Fibroblast of pulmonary artery (primary cell): ENCODE measurements around the gene HSDL1.

ENCODE experiments used
- DNase-seq: peaks from one replicate; pipeline ENCODE4 v3.0.0-alpha.2; 2010; ENCODE audit warnings: low read depth
- H3K4me3 ChIP-seq: replicated peaks from 2 replicates; pipeline ENCODE4 v1.5.1; 2011; ENCODE audit warnings: low read depth, mild to moderate bottlenecking, control low read depth, low read length, moderate library complexity
- CTCF ChIP-seq: IDR thresholded peaks from 2 replicates; pipeline ENCODE4 v1.5.1; 2011; ENCODE audit warnings: mild to moderate bottlenecking, control low read depth, low read length, inconsistent platforms; ENCODE audit errors: missing control alignments

HSDL1 gene

GRCh38 chr16:84138824-84139627 is 6.0 kb downstream of the HSDL1 start:
- DNase-seq, result peak; percentile 24

GRCh38 chr16:84138500-84138823 is 6.5 kb downstream of the HSDL1 start:
- no peak overlapping the region for H3K4me3 ChIP-seq
- DNase-seq, result no peak
- no peak for TF ChIP-seq CTCF

More at GRCh38 chr16:84138824-84139627, 6.0 kb downstream of the HSDL1 start:
- H3K4me3 ChIP-seq, result no peak overlapping the region
- no peak for TF ChIP-seq CTCF

- no peak for DNase-seq
- TF ChIP-seq CTCF, result no peak
- H3K4me3 ChIP-seq, result no peak overlapping the region
Measured at GRCh38 chr16:84137769-84138357, 7.1 kb downstream of the HSDL1 start.

DNA sequence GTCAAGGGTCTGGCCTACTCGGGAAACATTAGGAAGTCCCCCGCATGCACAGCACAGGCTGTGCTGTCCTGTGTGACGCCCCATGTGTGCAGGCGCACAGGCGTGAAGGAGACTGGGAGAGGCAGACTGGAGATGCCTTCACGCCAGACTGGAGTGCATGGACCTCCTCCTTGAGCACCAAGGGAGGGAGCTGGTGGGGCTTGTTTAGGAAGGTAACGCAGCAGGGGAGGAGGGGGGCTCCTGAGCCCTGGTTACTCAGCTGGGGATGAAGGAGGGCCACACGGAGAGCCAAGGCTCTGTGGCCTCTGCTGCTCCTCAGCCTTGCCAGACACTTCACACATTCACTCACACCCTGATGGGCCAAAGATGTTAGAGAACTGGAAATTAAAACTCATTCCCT is 7.7 kb downstream of the HSDL1 start:
- no peak for DNase-seq
- no peak overlapping the region for H3K4me3 ChIP-seq
- no peak for TF ChIP-seq CTCF

GRCh38 chr16:84136331-84137125 is 8.4 kb downstream of the HSDL1 start:
- no peak overlapping the region for H3K4me3 ChIP-seq
- DNase-seq, result no peak
- no peak for TF ChIP-seq CTCF

GRCh38 chr16:84132527-84133285 is 12.3 kb downstream of the HSDL1 start:
- DNase-seq, result no peak
- TF ChIP-seq CTCF, result no peak
- no peak overlapping the region for H3K4me3 ChIP-seq
